Smooth muscle cell (in vitro differentiated cells): ENCODE data around the gene ABHD12. TPM values are rescaled to one million over a fixed set of nuclear protein-coding genes. Genes with fewer than 3 reads are reported as not detected.

ENCODE experiments used
- DNase-seq: peaks from one replicate; lab custom pipeline; 2025; ENCODE audit not compliant: unreplicated experiment; lab: John Stamatoyannopoulos, UW
- H2AFZ ChIP-seq: fragments of 200-600 bp; sonication (generic); 2 replicates; pipeline ENCODE4 v1.6.0; 2016; ENCODE audit warnings: antibody characterized with exemption, low read depth, mild to moderate bottlenecking
- H3F3A ChIP-seq: fragments of 200-600 bp; sonication (generic); 2 replicates; pipeline ENCODE4 v1.6.0; 2017; ENCODE audit warnings: antibody characterized with exemption, low read depth
- H3K27ac ChIP-seq: fragments of 200-600 bp; sonication (generic); 2 replicates; pipeline ENCODE4 v1.5.1; 2016; ENCODE audit warnings: low read depth, mild to moderate bottlenecking
- H3K27me3 ChIP-seq: fragments of 200-600 bp; sonication (generic); 2 replicates; pipeline ENCODE4 v1.6.1; 2016; ENCODE audit warnings: low read depth, mild to moderate bottlenecking
- H3K36me3 ChIP-seq: fragments of 200-600 bp; sonication (generic); 2 replicates; pipeline ENCODE4 v1.5.1; 2016; ENCODE audit warnings: low read depth
- H3K4me1 ChIP-seq: fragments of 200-600 bp; sonication (generic); 2 replicates; pipeline ENCODE4 v1.5.1; 2016; ENCODE audit warnings: low read depth
- H3K4me2 ChIP-seq: fragments of 200-600 bp; sonication (generic); 2 replicates; pipeline ENCODE4 v1.6.0; 2016; ENCODE audit warnings: mild to moderate bottlenecking
- H3K4me3 ChIP-seq: fragments of 200-600 bp; sonication (generic); 2 replicates; pipeline ENCODE4 v1.5.1; 2016; ENCODE audit warnings: mild to moderate bottlenecking
- H3K79me2 ChIP-seq: fragments of 200-600 bp; sonication (generic); 2 replicates; pipeline ENCODE4 v1.6.0; 2016; ENCODE audit warnings: low read depth, mild to moderate bottlenecking
- H3K9ac ChIP-seq: fragments of 200-600 bp; sonication (generic); 2 replicates; pipeline ENCODE4 v1.6.0; 2016; ENCODE audit warnings: low read depth
- H3K9me3 ChIP-seq: fragments of 200-600 bp; sonication (generic); replicated peaks from 2 replicates; pipeline ENCODE4 v1.5.1; 2016; ENCODE audit warnings: low read depth
- H4K20me1 ChIP-seq: fragments of 200-600 bp; sonication (generic); 2 replicates; pipeline ENCODE4 v1.6.0; 2016; ENCODE audit warnings: low read depth
- CTCF ChIP-seq: fragments of 200-600 bp; sonication (generic); IDR thresholded peaks from 2 replicates; pipeline ENCODE4 v1.5.1; 2017; ENCODE audit warnings: borderline replicate concordance, mild to moderate bottlenecking, antibody characterized with exemption; ENCODE audit not compliant: insufficient read depth, poor library complexity, severe bottlenecking
- WGBS: methylation state at CpG from one replicate; pipeline ENCODE4 v1.1.7; 2016; ENCODE audit warnings: low lambda C conversion rate; 5-methylcytosine and 5-hydroxymethylcytosine counted together
- polyA plus RNA-seq: library from polyadenylated mRNA; unstranded; fragments of >200 nt; fragmentation: Nextera tagmentation; extraction: Ambion mirVana; gene quantifications from 2 replicates; pipeline ENCODE4 v1.2.1, GENCODE V29; 2016
- total RNA-seq: library from RNA; depleted of rRNA; stranded (reverse); fragments of >200 nt; gene quantifications from 2 replicates; pipeline ENCODE4 v1.2.3, GENCODE V29; 2014

Gene ABHD12
- total and polyA plus RNA-seq, 2 experiments from 2014 or later: 18.5 to 41.8 TPM

DNA sequence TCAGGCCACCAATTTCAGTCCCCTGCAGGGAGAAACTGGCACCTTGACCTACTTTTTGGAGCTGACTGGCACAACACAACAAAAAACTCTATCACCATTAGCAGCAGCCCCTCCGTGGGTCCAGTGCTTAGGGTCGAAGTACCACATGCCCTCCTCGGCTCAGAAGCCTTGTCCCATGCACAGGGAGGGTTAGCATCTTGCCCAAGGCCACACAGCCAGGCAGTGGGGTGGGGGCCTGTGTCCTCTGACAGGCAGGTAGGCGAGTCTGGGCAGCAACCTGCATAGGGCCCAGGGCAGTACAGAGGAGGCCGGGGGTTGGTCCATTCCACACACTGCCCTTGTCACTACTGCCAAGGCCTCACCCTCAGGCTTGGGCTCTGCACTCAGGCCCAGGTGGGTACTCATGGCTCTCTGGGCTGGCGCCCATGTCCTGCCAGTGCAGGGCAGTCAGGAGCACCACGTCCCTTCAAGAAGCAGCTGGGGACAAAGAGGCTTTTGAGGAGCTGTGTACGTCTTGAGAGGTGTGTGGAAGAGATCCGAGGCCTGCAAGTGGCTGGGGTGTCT is 89.2 kb downstream of the ABHD12 start:
- Histone ChIP-seq H3K4me1 (no peaks in the 10 kb centered on the region), H3K36me3 (no peaks in the 10 kb centered on the region), H3K9me3 (no peaks in the 10 kb centered on the region), H3K4me2 (no peak overlapping the region), H3K27me3 (no peaks in the 10 kb centered on the region), H4K20me1 (no peaks in the 10 kb centered on the region), H3K4me3 (no peak overlapping the region), H3K9ac (no peak overlapping the region), H3K27ac (no peak overlapping the region), H3F3A (no peaks in the 10 kb centered on the region), H3K79me2 (no peaks in the 10 kb centered on the region), H2AFZ (no peak overlapping the region)
- TF ChIP-seq CTCF: no peak
- DNase-seq: no peak
- WGBS: 95% methylated on average over 9 of the region's 9 CpGs

- H3K4me3 ChIP-seq: no peak overlapping the region
- H3K9me3 ChIP-seq: no peaks in the 10 kb centered on the region
- 78% methylated on average over 13 of the region's 13 CpGs for WGBS
- no peak for TF ChIP-seq CTCF
- no peak for DNase-seq
- no peaks in the 10 kb centered on the region for H3K79me2 ChIP-seq
- H3K9ac ChIP-seq: no peak overlapping the region
- H4K20me1 ChIP-seq: no peaks in the 10 kb centered on the region
- H2AFZ ChIP-seq: no peak overlapping the region
- H3F3A ChIP-seq: no peaks in the 10 kb centered on the region
- H3K4me1 ChIP-seq: no peaks in the 10 kb centered on the region
- no peaks in the 10 kb centered on the region for H3K36me3 ChIP-seq
- H3K27ac ChIP-seq: no peak overlapping the region
- H3K4me2 ChIP-seq: no peak overlapping the region
- H3K27me3 ChIP-seq: no peaks in the 10 kb centered on the region
These were observed 90.0 kb downstream of the ABHD12 start for GRCh38 chr20:25300496-25301170.

DNA sequence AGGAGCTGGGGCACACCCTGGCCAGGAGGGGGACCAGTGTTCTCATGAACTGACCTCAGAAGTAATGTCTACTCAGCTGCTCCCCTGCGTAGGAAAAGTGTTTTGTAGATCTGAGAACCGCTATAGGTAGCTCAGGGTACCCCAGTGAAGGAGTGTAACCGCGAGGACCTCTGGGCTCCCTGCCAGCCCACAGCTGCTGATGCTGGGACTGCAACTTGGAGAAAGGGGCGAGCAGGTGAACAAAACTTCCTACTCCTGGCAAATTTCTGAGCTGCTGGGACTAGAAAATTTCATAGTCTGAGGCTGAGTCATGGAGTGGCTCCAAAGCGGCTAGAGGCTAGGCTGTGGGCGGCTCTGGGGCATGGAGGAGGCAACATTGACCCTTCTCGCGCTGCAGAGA is 90.8 kb downstream of the ABHD12 start:
- Histone ChIP-seq H3K27me3 (no peaks in the 10 kb centered on the region), H3K36me3 (no peaks in the 10 kb centered on the region), H4K20me1 (no peaks in the 10 kb centered on the region), H3K79me2 (no peaks in the 10 kb centered on the region), H3K27ac (no peak overlapping the region), H3K9ac (no peak overlapping the region), H3K4me1 (no peaks in the 10 kb centered on the region), H2AFZ (no peak overlapping the region), H3F3A (no peaks in the 10 kb centered on the region), H3K4me3 (no peak overlapping the region), H3K9me3 (no peaks in the 10 kb centered on the region), H3K4me2 (no peak overlapping the region)
- TF ChIP-seq CTCF: no peak
- 79% methylated on average over 9 of the region's 9 CpGs for WGBS
- DNase-seq: no peak
